SK-N-MC (cell line): ENCODE results near the gene MSH3.

Experiments used
- EZH2 ChIP-seq: fragments of 200-600 bp; sonication (generic); IDR thresholded peaks from one replicate; pipeline ENCODE4 v1.6.1; 2017; ENCODE audit warnings: antibody characterized with exemption
- POLR2AphosphoS5 ChIP-seq: IDR thresholded peaks from 2 replicates; pipeline ENCODE4 v1.6.1; 2012; ENCODE audit warnings: mild to moderate bottlenecking, low read depth, low read length, borderline replicate concordance

DNA sequence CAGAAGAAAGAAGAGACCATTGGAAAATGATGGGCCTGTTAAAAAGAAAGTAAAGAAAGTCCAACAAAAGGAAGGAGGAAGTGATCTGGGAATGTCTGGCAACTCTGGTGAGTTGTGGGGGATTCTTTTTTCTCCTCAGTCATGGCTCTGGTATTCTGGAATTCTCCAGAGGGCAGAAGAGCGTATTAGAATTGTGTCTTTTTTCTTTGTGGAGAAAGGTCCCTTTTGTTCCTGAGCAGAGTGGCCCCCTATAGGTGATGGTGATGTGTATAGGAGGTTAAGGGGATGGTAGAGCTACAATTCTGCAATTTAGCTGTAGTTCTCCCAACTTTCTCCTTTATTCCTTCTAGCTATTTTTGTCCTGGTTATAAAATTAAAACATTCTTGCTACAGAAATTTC, 2.0 kb downstream of the MSH3 start:
- TF ChIP-seq EZH2 (no peak), POLR2AphosphoS5 (no peak)
